GM20000 (cell line): ENCODE results near the gene KCNQ1.

Experiments
- DNase-seq: peaks from one replicate; pipeline ENCODE4 v3.0.0; 2012; ENCODE audit warnings: low spot score
- TF ChIP-seq, protein P1 (sequence below): IDR thresholded peaks from 2 replicates; pipeline ENCODE4 v1.5.1; 2012; ENCODE audit warnings: mild to moderate bottlenecking, control low read depth; ENCODE audit errors: extremely low read depth, missing control alignments

KCNQ1 gene

DNA sequence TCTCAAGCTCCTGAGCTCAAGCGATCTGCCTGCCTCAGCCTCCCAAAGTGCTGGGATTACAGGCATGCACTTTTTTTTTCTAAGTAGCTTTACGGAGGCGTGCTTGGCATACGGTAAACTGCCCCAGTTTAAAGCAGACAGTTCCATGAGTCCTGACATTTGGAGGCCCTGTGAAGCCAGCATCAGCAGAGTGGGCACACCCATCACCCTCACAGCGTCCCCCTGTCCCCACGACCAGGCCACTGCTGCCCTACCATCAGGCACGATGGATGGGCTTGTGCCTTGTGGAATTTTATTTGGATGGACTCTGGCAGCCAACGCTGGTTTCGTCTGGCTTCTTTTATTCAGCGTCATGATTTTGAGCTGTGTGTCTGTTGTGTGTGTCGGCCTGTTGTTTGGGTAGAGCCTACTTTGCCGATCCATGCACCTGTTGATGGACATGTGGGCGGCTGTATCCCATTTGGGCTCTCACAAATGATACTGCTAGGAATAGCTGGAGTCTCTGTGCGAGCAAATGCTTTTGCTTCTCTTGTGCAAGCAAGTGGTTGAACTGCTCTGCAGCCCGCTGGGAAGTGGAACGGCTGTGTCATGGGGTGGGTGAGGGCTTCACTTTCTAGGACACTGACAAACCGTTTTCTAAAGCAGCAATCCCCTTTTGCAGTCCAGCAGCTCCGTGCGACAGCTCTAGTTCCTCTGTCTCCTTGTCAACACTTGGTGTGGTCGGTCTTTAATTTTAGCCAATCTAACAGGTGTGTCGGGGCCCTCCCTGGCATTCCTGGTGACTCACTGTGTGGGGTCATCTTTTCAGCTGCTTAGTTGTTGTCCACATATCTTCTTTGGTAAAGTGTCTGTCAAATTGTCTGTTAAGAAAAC, 23.8 kb downstream of the KCNQ1 start:
- TF ChIP-seq, protein P1, sequence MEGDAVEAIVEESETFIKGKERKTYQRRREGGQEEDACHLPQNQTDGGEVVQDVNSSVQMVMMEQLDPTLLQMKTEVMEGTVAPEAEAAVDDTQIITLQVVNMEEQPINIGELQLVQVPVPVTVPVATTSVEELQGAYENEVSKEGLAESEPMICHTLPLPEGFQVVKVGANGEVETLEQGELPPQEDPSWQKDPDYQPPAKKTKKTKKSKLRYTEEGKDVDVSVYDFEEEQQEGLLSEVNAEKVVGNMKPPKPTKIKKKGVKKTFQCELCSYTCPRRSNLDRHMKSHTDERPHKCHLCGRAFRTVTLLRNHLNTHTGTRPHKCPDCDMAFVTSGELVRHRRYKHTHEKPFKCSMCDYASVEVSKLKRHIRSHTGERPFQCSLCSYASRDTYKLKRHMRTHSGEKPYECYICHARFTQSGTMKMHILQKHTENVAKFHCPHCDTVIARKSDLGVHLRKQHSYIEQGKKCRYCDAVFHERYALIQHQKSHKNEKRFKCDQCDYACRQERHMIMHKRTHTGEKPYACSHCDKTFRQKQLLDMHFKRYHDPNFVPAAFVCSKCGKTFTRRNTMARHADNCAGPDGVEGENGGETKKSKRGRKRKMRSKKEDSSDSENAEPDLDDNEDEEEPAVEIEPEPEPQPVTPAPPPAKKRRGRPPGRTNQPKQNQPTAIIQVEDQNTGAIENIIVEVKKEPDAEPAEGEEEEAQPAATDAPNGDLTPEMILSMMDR, result no peak
- DNase-seq, result no peak

DNA sequence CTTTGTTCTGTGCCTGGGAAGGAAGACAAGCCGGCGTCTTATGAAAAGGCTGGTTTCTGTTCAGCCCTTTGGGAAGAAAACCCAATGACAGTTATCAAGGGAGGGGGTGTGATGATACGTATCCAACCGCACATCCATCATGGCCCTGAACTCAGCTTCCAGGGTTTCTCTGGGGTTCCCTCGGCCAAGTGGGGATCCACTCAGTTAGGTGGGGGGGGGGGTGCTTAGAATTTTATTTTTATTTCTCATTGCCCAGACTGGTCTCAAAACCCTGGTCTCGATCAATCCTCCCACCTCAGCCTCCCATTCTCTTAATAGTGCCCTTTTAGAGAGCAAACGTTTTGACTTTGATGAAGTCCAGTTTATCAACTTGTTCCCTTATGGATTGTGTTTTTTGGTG, 25.7 kb downstream of the KCNQ1 start:
- DNase-seq, result no peak
- TF ChIP-seq, protein P1, result no peak

DNA sequence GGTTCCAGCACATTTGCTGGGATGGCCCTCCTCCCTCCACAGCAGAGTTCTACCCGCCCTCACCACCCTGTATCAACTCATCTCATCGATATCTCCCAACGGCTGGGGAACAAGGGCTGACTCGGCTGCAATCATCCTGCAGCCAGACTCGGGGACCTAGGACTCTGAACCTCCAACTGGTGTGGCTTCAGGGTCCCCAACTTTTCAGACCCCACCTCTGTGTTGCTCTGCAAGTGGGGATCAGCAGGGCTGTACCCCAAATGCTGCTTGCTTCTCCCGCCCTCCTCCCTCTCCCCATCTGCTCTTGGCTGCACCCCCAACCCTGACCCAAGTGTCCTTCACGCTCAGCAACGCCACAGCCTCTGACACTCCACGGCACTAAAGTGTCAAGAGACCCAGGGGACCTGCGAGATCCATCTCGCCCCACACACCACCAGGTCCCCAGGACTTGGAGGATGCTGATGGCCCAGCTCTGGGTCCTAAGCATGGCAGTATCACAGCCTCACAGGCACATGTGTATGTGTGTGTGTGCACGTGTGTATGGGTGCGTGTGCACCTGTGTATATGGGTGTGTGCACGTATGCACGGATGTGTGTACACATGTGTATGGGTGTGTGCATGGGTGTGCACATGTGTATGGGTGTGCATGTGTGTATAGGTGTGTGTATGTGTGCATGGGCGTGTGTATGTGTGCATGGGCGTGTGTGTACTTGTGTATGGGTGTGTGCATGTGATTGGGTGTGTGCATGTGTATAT, 26.4 kb downstream of the KCNQ1 start:
- TF ChIP-seq, protein P1, result no peak
- DNase-seq, result no peak

GRCh38 chr11:2471804-2472096, 26.9 kb downstream of the KCNQ1 start:
- no peak for DNase-seq
- TF ChIP-seq, protein P1, result no peak

DNA sequence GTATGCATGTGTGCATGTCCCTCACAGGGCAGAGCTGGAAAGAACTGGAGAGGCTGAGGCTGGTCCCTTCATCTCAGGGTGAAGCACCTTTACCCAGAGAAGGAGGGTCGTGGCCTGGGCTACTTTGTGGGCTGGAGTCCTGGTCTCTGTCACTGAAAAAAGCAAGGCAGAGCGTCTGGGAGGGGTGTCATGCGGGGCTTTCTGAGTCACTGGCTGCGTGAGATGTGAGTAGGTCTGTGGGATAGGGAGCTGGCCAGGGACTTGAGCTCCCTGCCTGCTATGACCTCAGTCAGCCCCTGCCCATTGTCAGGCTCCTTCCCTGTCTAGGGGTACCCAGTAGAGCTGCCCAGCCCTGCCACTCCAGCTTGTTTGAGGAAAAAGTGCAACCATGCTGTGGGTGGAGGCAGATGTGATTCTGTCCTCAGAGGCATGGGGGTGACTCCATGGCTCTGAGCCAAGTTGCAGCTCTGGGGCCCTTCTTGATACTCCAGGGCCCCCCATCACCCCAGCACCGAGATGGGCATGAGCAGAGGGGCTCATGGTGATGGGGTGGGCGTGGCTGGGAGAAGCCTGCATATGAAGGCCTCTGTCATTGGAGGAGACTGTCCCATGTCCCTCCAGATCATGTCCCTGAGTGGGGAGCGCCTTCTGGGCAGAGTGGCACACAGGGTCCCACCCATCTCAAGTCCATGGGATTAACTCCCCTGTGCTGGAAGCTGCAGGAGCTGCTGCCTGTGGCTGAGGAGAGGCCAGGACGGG, 27.8 kb downstream of the KCNQ1 start:
- DNase-seq, result no peak

GRCh38 chr11:2473361-2474058, 28.7 kb downstream of the KCNQ1 start:
- no peak for DNase-seq
- TF ChIP-seq, protein P1, result no peak

More for the DNA sequence above, 27.8 kb downstream of the KCNQ1 start:
- TF ChIP-seq, protein P1, result no peak
